WTC11 (cell line): ENCODE measurements around the gene HCFC2. TPM values are rescaled to one million over a fixed set of nuclear protein-coding genes. Genes with fewer than 3 reads are reported as not detected.

Source experiments
- ATAC-seq: fragments of 200-7000 bp; cut with Tn5 transposase; 2 replicates; pipeline ENCODE4 v1.10.0; 2021; ENCODE audit warnings: mild to moderate bottlenecking, moderate library complexity
- CTCF ChIA-PET: fragments of 300-600 bp; sonication (Branson Sonifier 250); formaldehyde crosslinking; loops from one replicate; lab custom pipeline; 2021; ENCODE audit warnings: antibody characterized with exemption; lab: Charles Lee
- POLR2A ChIA-PET: fragments of 350-600 bp; sonication (Branson Sonifier 250); formaldehyde crosslinking; loops from one replicate; lab custom pipeline; 2021; ENCODE audit warnings: antibody characterized with exemption; lab: Charles Lee
- DNase-seq: peaks from one replicate; pipeline ENCODE4 v3.0.0; 2021; ENCODE audit warnings: low spot score
- H3K27ac Mint-ChIP-seq: 2 replicates; pipeline ENCODE4 v1.8.0; 2021; ENCODE audit warnings: mixed read lengths
- H3K27me3 Mint-ChIP-seq: 2 replicates; pipeline ENCODE4 v1.8.0; 2021; ENCODE audit warnings: low read depth, mild to moderate bottlenecking, moderate library complexity, mixed read lengths
- H3K36me3 Mint-ChIP-seq: 2 replicates; pipeline ENCODE4 v1.8.0; 2021; ENCODE audit warnings: mixed read lengths
- H3K4me1 Mint-ChIP-seq: 2 replicates; pipeline ENCODE4 v1.8.0; 2022; ENCODE audit warnings: mixed read lengths
- H3K4me3 Mint-ChIP-seq: 2 replicates; pipeline ENCODE4 v1.8.0; 2021; ENCODE audit warnings: mild to moderate bottlenecking, moderate library complexity, mixed read lengths
- H3K9me3 Mint-ChIP-seq: 2 replicates; pipeline ENCODE4 v1.8.0; 2021; ENCODE audit warnings: mixed read lengths
- ARID4B ChIP-seq: sonication (generic); formaldehyde crosslinking; IDR thresholded peaks from 2 replicates; pipeline ENCODE4 v1.8.0; 2023; ENCODE audit warnings: missing genetic modification reagents, mild to moderate bottlenecking, borderline replicate concordance
- CREM ChIP-seq: sonication (generic); formaldehyde crosslinking; IDR thresholded peaks from 2 replicates; pipeline ENCODE4 v1.8.1; 2022; ENCODE audit warnings: mild to moderate bottlenecking, missing genetic modification reagents, moderate library complexity
- E2F5 ChIP-seq: sonication (generic); formaldehyde crosslinking; IDR thresholded peaks from 2 replicates; pipeline ENCODE4 v1.8.1; 2022; ENCODE audit warnings: mild to moderate bottlenecking, moderate library complexity, missing genetic modification reagents
- FOXJ3 ChIP-seq: sonication (generic); formaldehyde crosslinking; IDR thresholded peaks from 2 replicates; pipeline ENCODE4 v1.9.0; 2021; ENCODE audit warnings: missing genetic modification reagents, mild to moderate bottlenecking, borderline replicate concordance
- MYBL2 ChIP-seq: sonication (generic); formaldehyde crosslinking; IDR thresholded peaks from 2 replicates; pipeline ENCODE4 v1.8.1; 2023; ENCODE audit warnings: mild to moderate bottlenecking, moderate library complexity, missing genetic modification reagents
- NFYB ChIP-seq: sonication (generic); formaldehyde crosslinking; conservative IDR thresholded peaks from 2 replicates; pipeline ENCODE4 v1.8.0; 2022; ENCODE audit warnings: low read depth, missing genetic modification reagents
- NR2C2 ChIP-seq: sonication (generic); formaldehyde crosslinking; IDR thresholded peaks from 2 replicates; pipeline ENCODE4 v1.8.0; 2022; ENCODE audit warnings: mild to moderate bottlenecking, missing genetic modification reagents
- NR3C1 ChIP-seq: sonication (generic); formaldehyde crosslinking; conservative IDR thresholded peaks from 2 replicates; pipeline ENCODE4 v1.8.1; 2023; ENCODE audit warnings: low read depth, mild to moderate bottlenecking, missing genetic modification reagents
- STAT6 ChIP-seq: sonication (generic); formaldehyde crosslinking; conservative IDR thresholded peaks from 2 replicates; pipeline ENCODE4 v1.8.1; 2023; ENCODE audit warnings: mild to moderate bottlenecking, low read depth, missing genetic modification reagents, moderate library complexity
- TP53 ChIP-seq: sonication (generic); formaldehyde crosslinking; IDR thresholded peaks from 2 replicates; pipeline ENCODE4 v1.8.1; 2023; ENCODE audit warnings: mild to moderate bottlenecking, missing genetic modification reagents
- USF1 ChIP-seq: sonication (generic); formaldehyde crosslinking; IDR thresholded peaks from 2 replicates; pipeline ENCODE4 v1.8.0; 2022; ENCODE audit warnings: mild to moderate bottlenecking, missing genetic modification reagents
- USF2 ChIP-seq: sonication (generic); formaldehyde crosslinking; IDR thresholded peaks from 2 replicates; pipeline ENCODE4 v1.8.1; 2023; ENCODE audit warnings: mild to moderate bottlenecking, missing genetic modification reagents, moderate library complexity
- ZBTB21 ChIP-seq: sonication (generic); formaldehyde crosslinking; IDR thresholded peaks from 2 replicates; pipeline ENCODE4 v1.8.1; 2023; ENCODE audit warnings: mild to moderate bottlenecking, missing genetic modification reagents, borderline replicate concordance
- ZMAT4 ChIP-seq: fragments of 250-450 bp; sonication (Bioruptor Pico); IDR thresholded peaks from 2 replicates; pipeline ENCODE4 v1.9.0; 2021; ENCODE audit warnings: mild to moderate bottlenecking
- ZNF281 ChIP-seq: sonication (generic); formaldehyde crosslinking; IDR thresholded peaks from 2 replicates; pipeline ENCODE4 v1.8.0; 2023; ENCODE audit warnings: mild to moderate bottlenecking, missing genetic modification reagents
- ZNF671 ChIP-seq: fragments of 250-450 bp; sonication (Bioruptor Pico); IDR thresholded peaks from 2 replicates; pipeline ENCODE4 v1.8.0; 2021; ENCODE audit warnings: mild to moderate bottlenecking
- total RNA-seq: library from RNA; stranded (reverse); gene quantifications from 3 replicates; pipeline ENCODE4 v1.2.3, GENCODE V29; 2021

Gene HCFC2
- total RNA-seq, 1 experiment from 2014 or later = 1.6 TPM

- H3K4me1 Mint-ChIP-seq = no peaks in the 10 kb centered on the region
- H3K27ac Mint-ChIP-seq = no peak overlapping the region
- peaks cover 11% of the 10 kb centered on the region; the same call in 1 of the 2 replicates for H3K36me3 Mint-ChIP-seq
- H3K4me3 Mint-ChIP-seq = no peak overlapping the region
- no peak for ATAC-seq
- CTCF ChIA-PET = no interaction called here
- H3K27me3 Mint-ChIP-seq = peaks cover 7% of the 10 kb centered on the region; the same call in 1 of the 2 replicates
- POLR2A ChIA-PET = no interaction called here
- TF ChIP-seq MYBL2 (CRISPR knock-in tag) = no peak
- no peak for TF ChIP-seq E2F5 (CRISPR knock-in tag)
- no peak for TF ChIP-seq NR3C1 (CRISPR knock-in tag)
- no peak for TF ChIP-seq ARID4B (CRISPR knock-in tag)
- no peak for TF ChIP-seq NFYB (CRISPR knock-in tag)
- no peak for TF ChIP-seq STAT6 (CRISPR knock-in tag)
- no peak for TF ChIP-seq ZBTB21 (CRISPR knock-in tag)
- no peak for TF ChIP-seq TP53
- no peak for TF ChIP-seq ZNF281 (CRISPR knock-in tag)
- no peak for TF ChIP-seq ZMAT4
- TF ChIP-seq USF1 (CRISPR knock-in tag) = no peak
- TF ChIP-seq NR2C2 (CRISPR knock-in tag) = no peak
- no peak for TF ChIP-seq FOXJ3 (CRISPR knock-in tag)
- no peak for TF ChIP-seq USF2 (CRISPR knock-in tag)
- TF ChIP-seq CREM = no peak
- no peak for TF ChIP-seq ZNF671 (CRISPR knock-in tag)
- TF ChIP-seq, all 79 proteins: peak for 0
- peaks cover 16% of the 10 kb centered on the region for H3K9me3 Mint-ChIP-seq
- no peak for DNase-seq
These were observed 40.6 kb upstream of the HCFC2 start for GRCh38 chr12:104023710-104024109.
